ENCODE measurements around the gene RTN4R.

DNA sequence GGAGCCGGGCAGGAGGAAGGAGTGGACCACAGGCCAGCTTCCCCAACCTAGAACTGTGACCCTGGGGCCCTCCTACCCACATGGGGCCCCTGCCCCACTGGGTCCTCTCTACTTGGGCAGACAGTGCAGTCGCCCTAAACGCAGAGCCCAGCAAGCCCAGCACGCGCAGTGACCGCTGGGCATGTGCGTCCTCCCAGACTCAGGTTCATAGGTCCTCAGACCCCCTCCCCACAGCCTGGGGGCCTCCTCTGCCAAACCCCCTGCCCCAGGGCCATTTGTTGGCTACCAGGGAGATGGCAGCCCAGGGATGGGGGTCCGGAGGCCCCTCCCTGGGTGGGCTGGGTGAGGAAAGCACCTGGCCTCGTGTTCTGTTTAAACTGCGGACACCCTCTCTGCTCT is 23.9 kb downstream of the RTN4R start:
- no peak for TF ChIP-seq POLR2AphosphoS5 (IDR thresholded peaks at IDR 0.05)
- no peak for TF ChIP-seq POLR2A (IDR thresholded peaks at IDR 0.05)
- TF ChIP-seq, protein P1, sequence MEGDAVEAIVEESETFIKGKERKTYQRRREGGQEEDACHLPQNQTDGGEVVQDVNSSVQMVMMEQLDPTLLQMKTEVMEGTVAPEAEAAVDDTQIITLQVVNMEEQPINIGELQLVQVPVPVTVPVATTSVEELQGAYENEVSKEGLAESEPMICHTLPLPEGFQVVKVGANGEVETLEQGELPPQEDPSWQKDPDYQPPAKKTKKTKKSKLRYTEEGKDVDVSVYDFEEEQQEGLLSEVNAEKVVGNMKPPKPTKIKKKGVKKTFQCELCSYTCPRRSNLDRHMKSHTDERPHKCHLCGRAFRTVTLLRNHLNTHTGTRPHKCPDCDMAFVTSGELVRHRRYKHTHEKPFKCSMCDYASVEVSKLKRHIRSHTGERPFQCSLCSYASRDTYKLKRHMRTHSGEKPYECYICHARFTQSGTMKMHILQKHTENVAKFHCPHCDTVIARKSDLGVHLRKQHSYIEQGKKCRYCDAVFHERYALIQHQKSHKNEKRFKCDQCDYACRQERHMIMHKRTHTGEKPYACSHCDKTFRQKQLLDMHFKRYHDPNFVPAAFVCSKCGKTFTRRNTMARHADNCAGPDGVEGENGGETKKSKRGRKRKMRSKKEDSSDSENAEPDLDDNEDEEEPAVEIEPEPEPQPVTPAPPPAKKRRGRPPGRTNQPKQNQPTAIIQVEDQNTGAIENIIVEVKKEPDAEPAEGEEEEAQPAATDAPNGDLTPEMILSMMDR (IDR thresholded peaks at IDR 0.05) = no peak
- TF ChIP-seq EP300 (IDR thresholded peaks at IDR 0.05) = no peak
